GM19043 (cell line): ENCODE measurements around the gene HDDC2.

ENCODE experiments used
- ATAC-seq: cut with Tn5 transposase; IDR thresholded peaks from one replicate; pipeline ENCODE4 v1.9.1; 2021; ENCODE audit warnings: low read depth; ENCODE audit not compliant: unreplicated experiment

The HDDC2 gene

DNA sequence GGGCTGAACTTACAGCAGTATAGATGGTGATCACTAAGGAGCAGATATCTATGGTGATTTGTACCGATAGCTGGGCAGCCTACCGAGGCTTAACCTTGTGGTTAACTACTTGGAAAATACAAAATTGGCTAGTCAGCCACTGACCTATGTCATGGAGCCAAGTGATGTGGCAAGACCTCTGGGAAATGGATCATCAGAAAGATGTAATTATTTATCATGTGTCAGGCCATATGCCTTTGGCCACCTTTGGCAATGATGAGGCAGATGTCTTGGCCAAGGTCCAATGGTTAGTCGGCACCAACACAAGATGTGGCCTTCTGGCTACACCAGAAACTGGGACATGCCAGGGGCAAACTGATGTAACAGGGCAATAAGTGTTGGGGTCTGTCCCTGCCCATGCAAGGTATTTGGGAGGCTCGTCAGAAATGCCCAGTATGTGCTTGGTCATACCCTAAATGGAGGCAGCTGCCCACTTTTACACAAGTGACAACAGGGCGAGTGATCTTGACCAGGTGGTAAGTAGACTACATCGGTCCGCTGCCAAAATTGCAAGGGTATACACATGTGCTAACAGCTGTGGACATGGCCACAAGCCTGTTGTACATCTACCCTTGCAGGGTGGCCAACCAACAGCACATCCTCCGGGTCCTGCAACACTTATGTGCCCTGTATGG lies 30.1 kb downstream of the HDDC2 start:
- no peak for ATAC-seq

DNA sequence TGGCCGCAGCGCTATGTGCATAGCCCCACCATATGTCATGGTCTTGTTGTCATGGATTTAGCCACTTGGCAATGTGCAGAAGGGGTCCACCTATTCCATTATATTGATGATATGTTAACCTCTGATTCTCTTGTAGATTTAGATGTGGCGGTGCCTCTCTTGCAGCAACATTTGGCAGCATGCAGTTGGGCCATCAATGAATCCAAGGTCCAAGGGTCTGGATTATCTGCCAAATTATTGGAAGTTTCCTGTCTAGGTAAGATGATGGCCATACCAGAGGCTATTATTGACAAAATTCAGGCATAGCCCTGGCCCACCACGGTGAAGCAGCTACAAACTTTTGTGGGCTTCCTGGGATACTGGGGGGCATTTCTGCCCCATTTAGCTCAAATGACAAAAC lies 31.4 kb downstream of the HDDC2 start:
- no peak for ATAC-seq

DNA sequence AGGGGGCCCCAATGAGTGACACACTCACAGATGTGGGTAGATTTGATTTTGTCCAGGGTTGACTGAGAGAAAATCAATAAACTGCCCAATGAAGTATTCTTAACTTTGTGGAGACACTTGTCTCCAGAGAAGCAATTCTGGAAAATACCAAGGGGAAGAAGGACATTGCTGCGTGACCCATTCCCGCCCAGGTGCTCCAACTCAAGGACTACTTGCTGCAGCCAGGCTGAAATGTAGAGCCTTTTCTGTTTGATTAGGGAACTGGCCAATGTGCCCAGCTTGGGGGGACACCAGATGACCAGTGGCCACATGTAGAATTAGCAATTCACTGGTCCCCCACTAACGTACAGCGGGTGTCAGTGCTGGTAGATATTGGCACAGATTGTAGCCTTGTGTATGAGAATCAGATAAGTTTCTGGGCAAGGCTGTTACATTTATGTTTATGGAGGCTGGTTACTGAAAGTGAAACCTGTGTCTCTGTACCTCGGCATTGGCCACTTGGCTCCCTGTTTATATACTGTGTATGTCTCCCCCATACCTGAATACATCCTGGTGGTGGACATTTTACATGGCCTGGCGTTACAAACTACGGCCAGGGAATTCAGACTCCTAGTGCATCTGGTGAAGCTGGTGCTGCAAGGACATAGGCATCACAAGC lies 32.3 kb downstream of the HDDC2 start:
- no peak for ATAC-seq

DNA sequence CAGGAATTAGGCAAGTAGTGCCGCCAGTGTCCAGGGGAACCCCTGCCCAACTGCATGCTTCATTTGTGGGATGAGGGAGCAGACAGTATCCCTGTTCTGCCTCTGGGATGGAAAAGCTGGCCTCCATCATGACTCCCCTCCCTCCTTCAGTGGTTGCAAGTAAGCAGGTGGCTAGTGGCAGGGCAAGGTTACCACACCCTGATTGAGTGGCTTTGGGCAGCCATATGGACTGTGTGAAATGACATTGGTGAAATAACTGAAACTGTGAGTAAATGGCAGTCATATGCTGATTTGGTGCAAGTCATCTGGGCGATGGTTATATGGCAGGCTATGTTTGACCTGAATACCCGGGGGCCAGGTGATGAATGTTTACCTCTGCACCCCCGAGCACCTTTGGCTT lies 33.0 kb downstream of the HDDC2 start:
- ATAC-seq, result no peak

DNA sequence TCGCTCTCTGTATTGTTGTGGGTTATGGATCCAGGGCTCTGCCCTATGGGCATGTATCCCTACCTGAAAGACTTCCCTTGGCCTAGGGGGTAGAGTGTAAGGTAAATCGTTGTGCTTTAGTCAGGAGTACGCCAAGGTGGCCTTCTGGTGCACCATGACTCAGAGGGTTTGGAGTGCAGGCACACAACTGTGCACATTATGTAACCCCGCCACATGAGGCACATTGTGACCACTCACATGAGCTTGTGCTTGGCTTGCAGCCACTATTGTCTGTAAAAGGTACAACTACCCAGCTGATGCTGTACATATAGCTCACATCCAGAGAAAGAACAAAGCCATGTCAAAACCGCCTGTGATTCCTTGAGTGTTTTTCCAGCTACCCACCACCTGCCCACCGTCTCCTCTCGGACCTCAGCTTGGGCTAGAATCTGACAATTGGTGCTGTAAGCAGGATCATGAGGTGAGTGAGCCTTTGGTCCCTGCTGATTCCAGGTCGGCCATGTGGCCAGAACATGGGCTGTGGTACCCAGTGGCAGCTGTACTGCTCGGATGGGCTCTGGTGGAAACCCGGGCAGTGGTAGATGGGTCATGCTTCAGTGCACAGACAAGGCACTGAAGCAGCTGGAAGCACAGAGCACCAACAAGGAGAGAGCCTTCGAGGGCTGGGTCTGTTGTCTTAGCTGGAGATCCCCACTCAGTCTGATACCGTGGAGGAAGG lies 33.8 kb downstream of the HDDC2 start:
- ATAC-seq, result no peak

DNA sequence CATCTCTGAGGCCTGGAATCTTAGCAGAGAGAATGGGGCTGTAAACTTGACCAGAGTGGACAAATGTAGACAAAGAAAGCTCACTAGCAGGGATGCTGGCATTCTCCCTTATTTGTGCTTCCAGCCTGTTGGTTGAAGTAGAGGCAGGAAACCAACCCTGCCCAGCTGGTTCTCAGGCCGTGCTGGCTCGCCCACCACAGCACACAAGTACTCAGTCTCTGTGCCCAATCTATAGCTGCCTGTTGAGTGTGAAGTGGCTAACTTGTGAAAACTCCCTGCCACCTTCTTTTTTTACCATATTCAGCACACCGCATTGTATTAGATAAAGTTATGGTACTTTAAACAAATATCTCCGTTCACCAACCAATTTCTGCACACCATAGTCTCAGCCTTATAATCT lies 37.3 kb downstream of the HDDC2 start:
- no peak for ATAC-seq

DNA sequence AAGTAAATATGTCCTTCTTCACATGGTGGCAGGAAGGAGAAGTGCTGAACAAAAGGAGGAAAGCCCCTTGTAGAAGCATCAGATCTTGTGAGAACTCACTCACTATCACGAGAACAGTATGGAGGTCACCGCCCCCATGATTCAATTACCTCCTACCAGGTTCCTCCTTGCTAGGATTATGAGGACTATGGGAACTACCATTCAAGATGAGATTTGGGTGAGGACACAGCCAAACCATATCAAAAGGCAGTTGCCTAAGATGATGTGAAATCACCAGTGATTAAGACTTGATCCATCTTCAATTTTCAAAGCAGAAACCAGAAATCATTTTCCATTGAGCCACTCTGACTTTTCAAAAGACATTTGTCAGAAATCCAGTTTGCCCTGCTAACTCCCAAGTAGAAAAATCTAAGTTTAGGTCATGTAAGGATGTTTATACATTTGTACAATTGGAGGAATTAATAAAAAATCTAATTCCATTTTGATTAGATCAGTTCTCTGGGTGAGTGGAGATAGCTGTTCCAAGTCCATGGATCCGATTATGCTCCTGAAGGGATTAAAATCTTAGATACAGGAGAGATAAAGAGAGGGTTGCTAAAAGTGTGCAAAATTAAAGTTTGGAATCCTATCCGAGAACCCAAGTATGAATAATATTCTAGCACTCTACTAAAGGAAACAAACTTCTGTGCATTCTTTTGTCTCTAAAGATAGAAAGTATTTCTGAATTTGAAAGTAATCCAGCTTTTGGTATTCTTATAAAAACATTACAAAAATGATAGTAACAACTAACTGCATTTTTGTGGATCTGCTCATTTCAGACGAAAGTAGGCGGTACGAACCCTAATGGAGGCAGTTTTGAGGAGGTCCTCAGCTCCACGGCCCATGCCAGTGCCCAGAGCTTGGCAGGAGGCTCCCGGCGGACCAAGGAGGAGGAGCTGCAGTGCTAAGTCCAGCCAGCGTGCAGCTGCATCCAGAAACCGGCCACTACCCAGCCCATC lies 39.5 kb downstream of the HDDC2 start:
- no peak for ATAC-seq

DNA sequence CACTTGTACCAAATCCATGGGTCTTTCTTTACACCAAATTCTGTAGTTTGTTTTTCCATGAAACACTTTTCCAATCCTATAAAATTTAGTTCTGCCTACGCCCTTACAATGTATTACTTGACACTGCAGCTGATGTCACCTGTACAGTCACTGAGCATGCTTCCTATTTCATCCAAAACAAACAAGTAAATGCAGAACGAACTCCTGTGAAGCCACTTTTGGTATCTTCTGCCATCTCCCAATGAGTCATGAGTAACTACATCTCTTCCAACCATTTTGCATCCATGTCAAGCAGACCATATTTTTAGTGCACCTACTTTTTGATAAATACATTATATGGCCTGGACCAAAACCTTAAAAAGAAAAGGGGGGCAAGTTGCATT lies 42.4 kb downstream of the HDDC2 start:
- no peak for ATAC-seq

DNA sequence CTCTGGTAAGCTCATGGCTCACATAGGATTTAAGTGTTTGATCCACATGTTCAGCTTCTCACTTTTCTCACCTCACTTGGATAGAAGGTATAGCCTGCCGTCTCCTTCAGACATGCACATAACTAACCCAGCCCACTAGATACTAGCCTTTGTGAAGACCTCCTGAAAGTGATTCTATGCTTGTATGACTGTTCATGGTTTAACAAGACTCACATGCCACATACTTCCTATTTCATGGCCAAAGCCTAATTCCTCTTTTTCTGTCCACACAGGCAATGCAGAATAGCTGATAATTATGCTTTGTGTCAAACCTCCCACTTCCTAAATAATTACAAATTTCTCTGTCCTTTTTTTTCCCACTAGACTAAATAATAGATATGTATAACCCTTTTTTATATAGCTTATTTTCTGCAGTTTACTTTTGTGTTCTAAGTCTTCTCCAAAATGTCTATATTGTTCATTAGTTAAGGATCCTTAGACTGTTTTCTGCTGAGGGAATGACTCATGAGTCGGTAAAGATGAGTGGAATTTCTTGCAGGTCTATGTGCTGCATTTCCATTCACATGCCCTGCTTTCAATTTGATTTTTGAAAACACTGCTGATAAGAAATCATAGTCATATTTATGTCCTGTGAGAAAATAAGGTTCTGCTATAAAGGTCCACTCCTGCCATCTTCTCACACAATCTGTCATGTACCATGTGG lies 43.0 kb downstream of the HDDC2 start:
- ATAC-seq, result no peak

DNA sequence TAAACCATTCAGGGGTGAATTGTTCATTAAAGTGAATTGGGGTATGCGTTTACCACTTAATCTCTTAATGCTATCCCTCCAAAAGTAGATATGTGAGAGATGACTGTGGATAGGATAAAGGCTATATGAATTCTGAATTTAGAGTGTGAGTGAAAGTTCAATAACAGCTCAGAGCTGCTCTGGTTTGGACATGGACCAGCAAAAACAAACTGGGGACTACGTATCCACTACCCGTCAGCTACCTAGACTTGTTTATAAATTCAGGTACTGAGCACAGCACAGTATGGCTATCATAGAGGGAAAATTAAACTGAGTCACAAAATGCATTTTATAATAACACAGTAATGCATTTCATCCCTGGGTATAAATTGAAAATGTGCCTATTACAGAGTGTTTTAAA lies 44.4 kb downstream of the HDDC2 start:
- no peak for ATAC-seq

DNA sequence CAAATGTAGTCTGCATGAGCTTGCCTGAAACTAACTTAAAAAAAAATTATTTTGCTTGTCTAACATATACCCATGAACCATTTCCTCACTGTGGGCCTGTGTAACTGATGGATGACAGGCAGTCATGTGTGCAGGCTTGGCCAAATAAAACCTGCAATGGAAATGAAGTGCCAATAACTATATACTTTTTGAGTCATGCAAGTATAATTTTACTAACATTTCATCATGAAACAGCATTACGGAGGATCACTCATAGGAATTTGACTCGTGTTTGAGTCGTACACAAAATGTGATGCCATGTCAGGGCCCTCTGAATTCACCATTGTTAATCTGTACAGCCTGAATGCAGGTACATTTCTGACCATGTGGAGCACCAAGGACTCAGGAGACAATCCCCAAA lies 46.6 kb downstream of the HDDC2 start:
- ATAC-seq, result no peak

DNA sequence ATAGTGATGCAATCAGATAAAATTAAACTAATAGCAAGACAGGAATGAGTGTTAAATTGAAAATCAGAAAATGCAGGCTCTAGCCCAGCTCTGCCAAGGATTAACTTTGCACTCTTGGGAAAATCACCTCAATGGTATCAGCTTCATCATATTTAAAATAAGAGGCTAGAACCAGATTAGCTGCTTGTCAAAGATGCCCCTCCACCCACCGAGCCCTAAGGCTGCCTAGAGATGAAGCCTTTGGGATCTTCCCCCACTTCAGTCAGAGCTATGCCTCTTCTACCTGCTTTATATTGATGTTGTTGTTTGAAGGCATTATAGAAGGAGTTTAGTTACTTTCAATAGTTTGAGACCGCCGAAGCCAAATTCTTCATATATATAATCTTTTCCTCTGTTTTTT lies 47.4 kb downstream of the HDDC2 start:
- no peak for ATAC-seq

DNA sequence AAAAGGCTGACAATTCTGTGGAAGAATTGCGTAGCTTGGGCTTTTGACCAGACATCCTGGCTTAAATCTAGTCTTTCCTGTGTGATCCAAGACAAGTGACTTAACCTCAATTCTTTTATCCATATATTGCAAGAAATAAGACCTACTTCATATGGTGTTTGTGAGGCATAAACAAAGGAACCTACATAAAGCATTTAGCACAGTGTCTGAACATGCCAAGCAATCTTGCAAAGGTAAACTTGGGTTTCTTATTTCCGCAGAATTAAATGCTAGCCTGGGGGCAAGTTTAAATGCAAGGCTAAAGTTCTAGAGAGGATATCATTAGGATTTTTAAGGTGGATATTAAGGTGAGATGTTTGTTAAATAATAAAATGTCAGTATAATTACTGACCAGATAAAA lies 47.9 kb downstream of the HDDC2 start:
- no peak for ATAC-seq

DNA sequence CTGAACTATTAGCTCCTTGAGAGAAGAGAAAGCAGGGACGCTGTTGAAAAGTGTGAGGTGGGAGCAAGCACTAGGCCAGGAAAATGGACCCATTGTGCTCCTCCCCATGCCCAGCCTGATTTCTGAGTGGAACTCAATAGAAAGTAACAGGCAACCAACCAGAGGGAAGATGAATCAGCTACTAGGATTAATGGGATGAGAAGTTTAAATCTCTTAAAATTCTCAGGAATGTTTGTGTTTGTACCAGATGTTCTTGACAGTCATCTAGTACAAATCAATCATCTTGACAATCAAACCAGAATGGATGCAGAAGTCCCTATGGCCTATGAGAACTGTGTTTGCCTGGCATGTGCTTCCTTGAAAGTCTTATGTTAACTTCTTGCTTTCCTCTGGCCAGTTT lies 48.9 kb downstream of the HDDC2 start:
- no peak for ATAC-seq

DNA sequence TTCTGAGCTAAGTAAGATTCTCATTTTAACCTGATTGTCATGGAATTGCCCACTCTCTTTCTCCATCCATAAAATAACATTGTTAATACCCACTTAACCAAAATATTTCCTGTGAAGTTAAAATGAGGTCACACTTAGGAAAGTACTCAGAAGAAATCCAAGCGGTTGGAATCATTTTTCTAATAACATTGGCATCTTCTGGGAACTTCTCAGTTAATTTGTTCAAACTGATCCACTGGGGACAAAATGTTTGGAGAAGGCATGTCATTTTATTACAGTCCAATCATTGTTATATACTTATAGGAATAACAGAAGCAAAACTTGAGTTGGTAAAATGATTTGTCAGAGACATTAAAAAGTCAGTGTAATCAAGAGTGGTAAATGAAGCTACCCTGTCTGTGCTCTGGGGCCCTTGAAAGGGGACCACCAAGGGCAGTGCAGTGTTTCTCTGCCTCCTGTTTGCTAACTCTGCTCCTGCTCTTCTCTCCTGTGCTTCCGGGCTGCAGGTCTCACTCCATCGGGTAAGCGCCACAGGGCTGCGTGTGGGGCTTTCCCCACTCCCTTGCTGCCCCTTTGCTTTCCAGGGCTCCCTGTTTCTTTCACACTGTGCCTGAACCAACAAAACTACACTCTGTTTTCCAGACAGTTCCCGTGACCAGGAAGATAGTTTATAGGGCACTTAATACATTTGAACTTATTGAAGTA lies 50.1 kb downstream of the HDDC2 start:
- ATAC-seq, result no peak

DNA sequence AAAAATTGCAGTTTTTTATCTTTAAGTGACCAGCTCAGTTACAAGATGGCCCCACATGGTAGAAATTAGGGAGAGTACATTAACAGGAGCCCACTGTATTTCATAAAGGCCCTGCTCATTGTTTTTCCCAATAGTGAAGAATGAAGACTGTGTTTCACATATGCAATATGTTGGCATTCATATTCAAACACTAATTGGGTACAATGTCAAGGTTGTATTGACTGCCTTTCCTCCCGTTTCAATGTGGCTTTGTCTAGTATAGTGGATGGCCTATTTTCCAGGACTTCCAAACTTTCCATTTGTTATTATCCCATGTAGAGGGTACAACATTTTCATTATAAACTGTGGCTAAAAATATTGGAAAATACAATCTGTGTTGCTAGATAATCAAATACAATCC lies 51.3 kb downstream of the HDDC2 start:
- no peak for ATAC-seq

DNA sequence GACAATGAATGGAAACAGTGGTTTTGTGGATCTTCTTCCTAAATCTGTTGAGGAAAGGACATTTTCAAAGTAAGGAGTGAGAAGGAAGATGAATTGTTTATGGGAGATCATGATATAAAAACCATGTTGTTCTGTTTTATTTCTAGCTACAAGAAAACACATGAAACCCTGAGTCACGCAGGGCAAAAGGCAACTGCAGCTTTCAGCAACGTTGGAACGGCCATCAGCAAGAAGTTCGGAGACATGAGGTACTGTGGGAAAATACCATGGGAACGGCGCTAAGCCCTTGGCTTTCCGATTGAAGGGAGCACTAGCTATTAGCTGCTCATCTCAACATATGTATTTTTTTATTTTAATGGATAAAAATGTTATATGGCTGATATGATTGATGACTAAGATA lies 53.6 kb downstream of the HDDC2 start:
- no peak for ATAC-seq

DNA sequence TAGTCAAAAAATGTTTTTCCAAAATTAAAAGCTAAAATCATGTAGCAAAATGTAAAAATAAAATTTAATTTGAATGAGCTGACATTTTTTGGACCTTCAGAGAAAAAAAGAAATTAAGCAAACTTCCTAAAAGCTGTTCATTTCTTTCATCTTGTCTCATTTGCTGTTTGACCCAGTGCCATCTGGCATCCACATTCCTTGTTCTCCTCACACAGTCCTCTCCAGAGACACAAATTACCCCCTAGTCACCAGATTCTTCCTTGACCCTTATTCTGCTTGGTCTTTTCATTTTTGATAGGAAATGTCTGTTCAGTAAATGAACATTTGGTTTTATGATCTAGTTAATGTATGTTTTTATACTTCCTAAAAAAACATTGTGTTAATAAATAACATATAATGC lies 55.2 kb downstream of the HDDC2 start:
- ATAC-seq, result no peak

DNA sequence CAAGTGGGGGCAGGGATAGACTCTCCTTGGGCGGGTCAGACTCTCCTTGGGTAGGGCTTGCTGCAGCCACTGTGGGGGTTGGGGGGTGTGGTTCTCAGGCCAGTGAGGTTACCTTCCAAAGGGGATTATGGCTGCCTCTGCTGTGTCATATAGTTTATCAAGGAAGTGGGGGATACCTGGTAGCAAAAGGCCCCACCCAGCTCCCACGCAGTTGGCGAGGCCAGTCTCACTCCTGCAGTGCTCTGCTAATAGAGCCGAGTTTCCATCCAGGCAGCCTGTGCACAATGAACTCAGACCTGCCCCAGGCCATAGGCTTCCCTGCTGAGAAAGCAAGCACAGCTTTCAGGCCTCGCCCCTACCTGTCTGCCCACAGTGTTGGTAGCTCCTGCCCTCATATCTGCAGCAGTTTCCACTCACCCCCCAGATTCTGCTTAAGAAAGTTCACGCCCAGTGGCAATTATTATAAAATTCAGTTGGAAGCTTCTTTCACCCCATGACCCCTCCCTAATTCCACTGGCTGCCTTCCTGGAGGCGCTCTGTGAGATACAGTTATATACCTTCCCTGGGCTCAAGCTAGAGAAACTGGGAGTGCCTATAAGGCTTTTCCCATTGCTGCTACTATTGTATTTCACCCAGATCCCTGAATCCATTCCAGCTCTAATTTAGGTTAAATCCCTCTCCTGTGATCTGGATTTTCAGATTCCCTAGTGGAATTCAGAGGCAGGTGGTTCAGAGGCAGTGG lies 56.1 kb downstream of the HDDC2 start:
- no peak for ATAC-seq
